ENCODE measurements around the gene AMDHD1. TPM values are rescaled to one million over a fixed set of nuclear protein-coding genes. Genes with fewer than 3 reads are reported as not detected.

AMDHD1 gene
- total RNA-seq, result 1 to 10 TPM in 2 of 4 donors, under 1 TPM in 1, not detected in 1; 0.98 to 3.2 (median 1.3) TPM

GRCh38 chr12:95943330-95943842, at the start of gene AMDHD1:
TSS of gene AMDHD1 (plus strand) at chr12:95943331. CDS start at chr12:95943399, 68 bp downstream.
- no peak for TF ChIP-seq CTCF (IDR thresholded peaks at IDR 0.05; ENCODE audit: low read depth)

- no peak for TF ChIP-seq CTCF (IDR thresholded peaks at IDR 0.05; ENCODE audit: low read depth)
Measured at GRCh38 chr12:95896846-95897245, 46.3 kb upstream of the AMDHD1 start.

GRCh38 chr12:95898081-95898480, 45.0 kb upstream of the AMDHD1 start:
- no peak for TF ChIP-seq CTCF (IDR thresholded peaks at IDR 0.05; ENCODE audit: low read depth)

- no peak for TF ChIP-seq CTCF (IDR thresholded peaks at IDR 0.05; ENCODE audit: low read depth)
Measured at GRCh38 chr12:95908573-95908972, 34.6 kb upstream of the AMDHD1 start.

- TF ChIP-seq CTCF (IDR thresholded peaks at IDR 0.05; ENCODE audit: low read depth), result no peak
Measured at GRCh38 chr12:95909871-95910270, 33.3 kb upstream of the AMDHD1 start.

GRCh38 chr12:95918194-95918993, 24.7 kb upstream of the AMDHD1 start:
- TF ChIP-seq CTCF (IDR thresholded peaks at IDR 0.05; ENCODE audit: low read depth), result no peak

- no peak for TF ChIP-seq CTCF (IDR thresholded peaks at IDR 0.05; ENCODE audit: low read depth)
Measured at GRCh38 chr12:95919110-95919509, 24.0 kb upstream of the AMDHD1 start.

Data from subcutaneous adipose tissue (tissue), 4 donors.